Activated CD4-positive, alpha-beta T cell treated with anti-CD3 and anti-CD28 coated beads for 36 hours (primary cell): ENCODE results near the gene ZNF534. TPM values are rescaled to one million over a fixed set of nuclear protein-coding genes. Genes with fewer than 3 reads are reported as not detected.
"Not testable (repeated sequence)": the region's sequence is repeated elsewhere in the genome, so short reads cannot be mapped to it uniquely, and the experiment has no call there.

Experiments used
- ATAC-seq: fragments of 200-7000 bp; cut with Tn5 transposase; one replicate; pipeline ENCODE4 v1.10.0; 2021; ENCODE audit warnings: mild to moderate bottlenecking, moderate library complexity
- CTCF ChIA-PET: fragments of 350-600 bp; sonication (Branson Sonifier 250); formaldehyde crosslinking; loops from one replicate; lab custom pipeline; 2021; ENCODE audit warnings: antibody characterized with exemption; lab: Charles Lee
- POLR2A ChIA-PET: fragments of 350-600 bp; sonication (Branson Sonifier 250); formaldehyde crosslinking; loops from one replicate; lab custom pipeline; 2021; ENCODE audit warnings: antibody characterized with exemption, inconsistent platforms; lab: Charles Lee
- DNase-seq: peaks from one replicate; pipeline ENCODE4 v3.0.0-alpha.2; 2020
- H3K27ac Mint-ChIP-seq: one replicate; pipeline ENCODE4 v1.8.0; 2021; ENCODE audit warnings: mixed read lengths
- H3K27me3 Mint-ChIP-seq: one replicate; pipeline ENCODE4 v1.8.0; 2021; ENCODE audit warnings: mixed read lengths
- H3K36me3 Mint-ChIP-seq: one replicate; pipeline ENCODE4 v1.8.0; 2021; ENCODE audit warnings: low read depth, mixed read lengths
- H3K4me1 Mint-ChIP-seq: one replicate; pipeline ENCODE4 v1.8.0; 2021; ENCODE audit warnings: mixed read lengths
- H3K4me3 Mint-ChIP-seq: one replicate; pipeline ENCODE4 v1.8.0; 2021; ENCODE audit warnings: mild to moderate bottlenecking, moderate library complexity, mixed read lengths
- H3K9me3 Mint-ChIP-seq: one replicate; pipeline ENCODE4 v1.8.0; 2021; ENCODE audit warnings: low read depth, mixed read lengths
- intact Hi-C, 2 experiments: fragments of 100-400 bp; cut with DNase I in 1 of 2; cut with micrococcal nuclease in 1 of 2; formaldehyde crosslinking; loops; one replicate each; pipeline versions ENCODE4 v1.14.2 to v1.15.1; 2022 to 2024; cut with DNase I, micrococcal nuclease
- total RNA-seq, 2 experiments: library from RNA; stranded (reverse); gene quantifications; one replicate each; pipeline ENCODE4 v1.2.3, GENCODE V29; 2021

The ZNF534 gene
- total RNA-seq, 2 experiments from 2014 or later, result 0.09 TPM; not detected in 1

GRCh38 chr19:52473655-52474350, 44.9 kb downstream of the ZNF534 start:
- H3K27ac Mint-ChIP-seq, result no peak overlapping the region
- H3K27me3 Mint-ChIP-seq, result no peaks in the 10 kb centered on the region
- H3K4me1 Mint-ChIP-seq, result no peaks in the 10 kb centered on the region
- H3K36me3 Mint-ChIP-seq, result peaks cover 71% of the 10 kb centered on the region
- CTCF ChIA-PET, result no interaction called here
- peaks cover 71% of the 10 kb centered on the region for H3K9me3 Mint-ChIP-seq
- ATAC-seq (no peak), DNase-seq (no peak)
- no peak overlapping the region for H3K4me3 Mint-ChIP-seq
- POLR2A ChIA-PET, result no interaction called here
- intact Hi-C loops, result no loop called here

- Mint-ChIP-seq H3K4me1 (no peaks in the 10 kb centered on the region), H3K4me3 (no peak overlapping the region), H3K27ac (no peak overlapping the region), H3K9me3 (peaks cover 70% of the 10 kb centered on the region), H3K27me3 (no peaks in the 10 kb centered on the region), H3K36me3 (peaks cover 69% of the 10 kb centered on the region)
- intact Hi-C loops, result no loop called here
- ChIA-PET POLR2A (no interaction called here), CTCF (no interaction called here)
- DNase-seq (no peak), ATAC-seq (no peak)
Observed at GRCh38 chr19:52474351-52475127, 45.6 kb downstream of the ZNF534 start.

GRCh38 chr19:52484111-52484743, 55.3 kb downstream of the ZNF534 start:
- DNase-seq, CTCF ChIA-PET, H3K27me3 Mint-ChIP-seq, intact Hi-C loops, ATAC-seq, H3K27ac Mint-ChIP-seq, POLR2A ChIA-PET, H3K4me1 Mint-ChIP-seq, H3K4me3 Mint-ChIP-seq: not testable (repeated sequence)
- Mint-ChIP-seq H3K9me3 (peaks cover 36% of the 10 kb centered on the region), H3K36me3 (peaks cover 26% of the 10 kb centered on the region)

- H3K27me3 Mint-ChIP-seq, ATAC-seq, POLR2A ChIA-PET, H3K4me1 Mint-ChIP-seq, intact Hi-C loops, DNase-seq, CTCF ChIA-PET, H3K27ac Mint-ChIP-seq, H3K4me3 Mint-ChIP-seq: not testable (repeated sequence)
- peaks cover 24% of the 10 kb centered on the region for H3K36me3 Mint-ChIP-seq
- peaks cover 39% of the 10 kb centered on the region for H3K9me3 Mint-ChIP-seq
Observed at GRCh38 chr19:52485064-52485463, 56.1 kb downstream of the ZNF534 start.

GRCh38 chr19:52485561-52486240, 56.8 kb downstream of the ZNF534 start:
- CTCF ChIA-PET, H3K4me3 Mint-ChIP-seq, DNase-seq, intact Hi-C loops, H3K27me3 Mint-ChIP-seq, ATAC-seq, POLR2A ChIA-PET, H3K27ac Mint-ChIP-seq, H3K4me1 Mint-ChIP-seq: not testable (repeated sequence)
- Mint-ChIP-seq H3K9me3 (peaks cover 38% of the 10 kb centered on the region), H3K36me3 (peaks cover 21% of the 10 kb centered on the region)

GRCh38 chr19:52492201-52492993, 63.4 kb downstream of the ZNF534 start:
- intact Hi-C loops, result no loop called here
- CTCF ChIA-PET, result no interaction called here
- Mint-ChIP-seq H3K9me3 (peaks cover 32% of the 10 kb centered on the region), H3K4me3 (no peak overlapping the region), H3K36me3 (peaks cover 32% of the 10 kb centered on the region), H3K4me1 (no peaks in the 10 kb centered on the region), H3K27ac (no peak overlapping the region), H3K27me3 (peaks cover 7% of the 10 kb centered on the region)
- POLR2A ChIA-PET, result no interaction called here
- DNase-seq, result peak; percentile 54
- ATAC-seq, result peak; percentile 58

GRCh38 chr19:52492994-52493470, 64.1 kb downstream of the ZNF534 start:
- CTCF ChIA-PET, result no interaction called here
- peaks cover 34% of the 10 kb centered on the region for H3K36me3 Mint-ChIP-seq
- POLR2A ChIA-PET, result no interaction called here
- peak; percentile 34 for DNase-seq
- H3K4me3 Mint-ChIP-seq, result no peak overlapping the region
- peaks cover 38% of the 10 kb centered on the region for H3K9me3 Mint-ChIP-seq
- ATAC-seq, result peak; percentile 57
- intact Hi-C loops, result no loop called here
- H3K27ac Mint-ChIP-seq, result no peak overlapping the region
- H3K27me3 Mint-ChIP-seq, result peaks cover 7% of the 10 kb centered on the region
- H3K4me1 Mint-ChIP-seq, result no peaks in the 10 kb centered on the region

- Mint-ChIP-seq H3K27me3 (peaks cover 7% of the 10 kb centered on the region), H3K27ac (no peak overlapping the region), H3K4me1 (no peaks in the 10 kb centered on the region), H3K9me3 (peaks cover 40% of the 10 kb centered on the region), H3K4me3 (no peak overlapping the region), H3K36me3 (peaks cover 37% of the 10 kb centered on the region)
- CTCF ChIA-PET, result interaction anchor here (0.6 kb wide), 1 partner anchor 812 kb away, joined by 3 read pairs; no protein-coding TSS in a partner anchor
- DNase-seq (no peak), ATAC-seq (no peak)
- POLR2A ChIA-PET, result no interaction called here
- intact Hi-C loops, result no loop called here
Observed at GRCh38 chr19:52494518-52494917, 65.6 kb downstream of the ZNF534 start.

GRCh38 chr19:52498571-52498970, 69.6 kb downstream of the ZNF534 start:
- CTCF ChIA-PET, result no interaction called here
- ATAC-seq (no peak), DNase-seq (no peak)
- POLR2A ChIA-PET, result no interaction called here
- H3K9me3 Mint-ChIP-seq, result peaks cover 44% of the 10 kb centered on the region
- peaks cover 3% of the 10 kb centered on the region for H3K27me3 Mint-ChIP-seq
- peaks cover 49% of the 10 kb centered on the region for H3K36me3 Mint-ChIP-seq
- H3K4me1 Mint-ChIP-seq, result no peaks in the 10 kb centered on the region
- H3K4me3 Mint-ChIP-seq, result no peak overlapping the region
- intact Hi-C loops, result no loop called here
- H3K27ac Mint-ChIP-seq, result no peak overlapping the region

GRCh38 chr19:52500474-52500873, 71.5 kb downstream of the ZNF534 start:
- ATAC-seq, intact Hi-C loops, H3K27ac Mint-ChIP-seq, H3K4me1 Mint-ChIP-seq, H3K4me3 Mint-ChIP-seq, DNase-seq, H3K27me3 Mint-ChIP-seq, POLR2A ChIA-PET, CTCF ChIA-PET: not testable (repeated sequence)
- H3K36me3 Mint-ChIP-seq, result peaks cover 49% of the 10 kb centered on the region
- peaks cover 42% of the 10 kb centered on the region for H3K9me3 Mint-ChIP-seq
